Cardiac septum (tissue), 1 donor: Measurements from ENCODE around the gene CCDC60. TPM values are rescaled to one million over a fixed set of nuclear protein-coding genes. Genes with fewer than 3 reads are reported as not detected.
"Not testable (repeated sequence)": the region's sequence is repeated elsewhere in the genome, so short reads cannot be mapped to it uniquely, and the experiment has no call there.

ENCODE experiments used
- DNase-seq: peaks from one replicate; pipeline ENCODE4 v3.0.0-alpha.2; 2020; ENCODE audit warnings: low spot score
- intact Hi-C: fragments of 100-400 bp; cut with DNase I; formaldehyde crosslinking; loops from one replicate; pipeline ENCODE4 v1.14.0; 2022
- total RNA-seq: library from RNA; stranded (reverse); fragmentation: NEBNext Ultra II Directional; extraction: Animal tissue kit (Norgen Biotek cat#: 25700); gene quantifications from one replicate; pipeline ENCODE4 v1.2.1, GENCODE V29; 2021
- donor health status: DM: no; HTN: no; CAD: no.

Gene CCDC60
- total RNA-seq, 1 donor from 2014 or later, result not detected

GRCh38 chr12:119327471-119327870 is 7.1 kb upstream of the CCDC60 start:
- DNase-seq, result no peak
- intact Hi-C loops, result loop anchor here (10.0 kb wide), 1 partner anchor 87 kb away; no protein-coding TSS in a partner anchor

GRCh38 chr12:119328111-119328510 is 6.4 kb upstream of the CCDC60 start:
- intact Hi-C loops, result loop anchor here (10.0 kb wide), 1 partner anchor 87 kb away; no protein-coding TSS in a partner anchor
- no peak for DNase-seq

- intact Hi-C loops, result no loop called here
- DNase-seq, result no peak
These were observed 4.2 kb downstream of the CCDC60 start for GRCh38 chr12:119338593-119339363.

- DNase-seq, result no peak
- intact Hi-C loops, result no loop called here
These were observed 6.0 kb downstream of the CCDC60 start for GRCh38 chr12:119340578-119340977.

- no peak for DNase-seq
- intact Hi-C loops, result no loop called here
These were observed 6.5 kb downstream of the CCDC60 start for GRCh38 chr12:119341020-119341419.

GRCh38 chr12:119341988-119342387 is 7.5 kb downstream of the CCDC60 start:
- intact Hi-C loops, result no loop called here
- no peak for DNase-seq

- intact Hi-C loops, result no loop called here
- DNase-seq, result no peak
These were observed 8.6 kb downstream of the CCDC60 start for GRCh38 chr12:119343130-119343529.

- intact Hi-C loops, result no loop called here
- no peak for DNase-seq
These were observed 19.6 kb downstream of the CCDC60 start for GRCh38 chr12:119354172-119354571.

GRCh38 chr12:119360366-119360765 is 25.8 kb downstream of the CCDC60 start:
- intact Hi-C loops, DNase-seq: not testable (repeated sequence)

GRCh38 chr12:119363037-119363436 is 28.5 kb downstream of the CCDC60 start:
- DNase-seq, result no peak
- intact Hi-C loops, result no loop called here

- DNase-seq, result no peak
- intact Hi-C loops, result no loop called here
These were observed 29.0 kb downstream of the CCDC60 start for GRCh38 chr12:119363490-119363889.

- no peak for DNase-seq
These were observed 30.9 kb downstream of the CCDC60 start for GRCh38 chr12:119365451-119365850.

GRCh38 chr12:119366007-119366406 is 31.5 kb downstream of the CCDC60 start:
- no peak for DNase-seq
- intact Hi-C loops, result no loop called here

More at GRCh38 chr12:119365451-119365850, 30.9 kb downstream of the CCDC60 start:
- intact Hi-C loops, result no loop called here

- DNase-seq, result no peak
- intact Hi-C loops, result no loop called here
These were observed 34.6 kb downstream of the CCDC60 start for GRCh38 chr12:119369161-119369560.

- intact Hi-C loops, result loop anchor here (10.0 kb wide), 1 partner anchor 115 kb away; no protein-coding TSS in a partner anchor
These were observed 35.5 kb downstream of the CCDC60 start for GRCh38 chr12:119369907-119370546.

GRCh38 chr12:119372540-119372939 is 38.0 kb downstream of the CCDC60 start:
- DNase-seq, result no peak
- intact Hi-C loops, result loop anchor here (10.0 kb wide), 1 partner anchor 118 kb away; no protein-coding TSS in a partner anchor

More at GRCh38 chr12:119369907-119370546, 35.5 kb downstream of the CCDC60 start:
- no peak for DNase-seq

GRCh38 chr12:119373001-119373400 is 38.5 kb downstream of the CCDC60 start:
- intact Hi-C loops, result loop anchor here (10.0 kb wide), 1 partner anchor 118 kb away; no protein-coding TSS in a partner anchor
- DNase-seq, result no peak

- intact Hi-C loops, result loop anchor here (10.0 kb wide), 1 partner anchor 119 kb away; no protein-coding TSS in a partner anchor
- no peak for DNase-seq
These were observed 39.1 kb downstream of the CCDC60 start for GRCh38 chr12:119373666-119374065.

GRCh38 chr12:119374635-119375034 is 40.1 kb downstream of the CCDC60 start:
- intact Hi-C loops, result loop anchor here (10.0 kb wide), 1 partner anchor 120 kb away; no protein-coding TSS in a partner anchor
- DNase-seq, result no peak

GRCh38 chr12:119375075-119375882 is 40.8 kb downstream of the CCDC60 start:
- DNase-seq, result no peak
- intact Hi-C loops, result loop anchor here (10.0 kb wide), 1 partner anchor 120 kb away; no protein-coding TSS in a partner anchor
